NCI-H2171 (cell line): ENCODE results near the gene AATF.

Experiments
- DNase-seq: peaks from one replicate; lab custom pipeline; 2025; lab: John Stamatoyannopoulos, UW

AATF gene

DNA sequence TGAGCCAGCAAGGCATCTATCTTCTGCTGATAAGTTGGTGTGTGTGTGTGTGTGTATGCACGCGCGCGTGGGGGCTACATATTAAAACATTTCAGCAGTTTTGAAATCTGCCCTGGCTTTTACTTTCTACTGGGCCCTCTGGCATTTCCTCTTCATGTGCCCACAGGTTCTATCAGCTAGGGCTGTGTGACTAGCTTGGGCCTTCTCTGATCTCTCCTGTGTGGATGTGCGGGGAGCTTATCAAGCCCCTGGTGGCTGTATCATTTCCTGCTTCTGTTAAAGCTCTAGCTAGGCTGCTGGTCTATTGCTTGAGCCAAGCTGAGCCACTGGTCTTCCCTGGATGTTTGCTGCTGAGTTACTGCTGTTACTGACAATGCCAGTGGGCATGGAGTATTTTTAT is 132.5 kb downstream of the AATF start:
- no peak for DNase-seq

- DNase-seq = no peak
Observed at GRCh38 chr17:37082311-37082860, 133.6 kb downstream of the AATF start.

- DNase-seq = no peak
Observed at GRCh38 chr17:37082985-37083384, 134.2 kb downstream of the AATF start.

DNA sequence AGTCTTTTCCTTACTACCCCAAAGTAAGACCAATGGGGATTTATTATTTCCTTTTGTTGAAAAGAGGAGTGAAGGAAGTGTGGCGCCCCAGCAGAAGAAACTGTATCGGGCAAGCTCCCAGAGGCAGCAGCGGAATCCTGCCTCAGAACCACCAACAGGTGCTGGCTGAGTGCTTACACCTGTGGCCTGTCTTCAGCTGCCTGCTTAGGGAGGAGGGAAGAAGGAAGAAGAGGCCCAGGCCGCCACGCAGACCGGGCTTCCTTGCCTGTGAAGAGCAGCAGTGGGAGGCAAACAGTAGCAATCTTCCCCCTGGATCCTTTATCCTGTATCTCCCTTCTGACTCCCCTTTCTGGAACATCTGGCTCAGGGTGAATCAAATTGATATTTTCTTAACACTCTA is 134.7 kb downstream of the AATF start:
- DNase-seq = no peak

DNA sequence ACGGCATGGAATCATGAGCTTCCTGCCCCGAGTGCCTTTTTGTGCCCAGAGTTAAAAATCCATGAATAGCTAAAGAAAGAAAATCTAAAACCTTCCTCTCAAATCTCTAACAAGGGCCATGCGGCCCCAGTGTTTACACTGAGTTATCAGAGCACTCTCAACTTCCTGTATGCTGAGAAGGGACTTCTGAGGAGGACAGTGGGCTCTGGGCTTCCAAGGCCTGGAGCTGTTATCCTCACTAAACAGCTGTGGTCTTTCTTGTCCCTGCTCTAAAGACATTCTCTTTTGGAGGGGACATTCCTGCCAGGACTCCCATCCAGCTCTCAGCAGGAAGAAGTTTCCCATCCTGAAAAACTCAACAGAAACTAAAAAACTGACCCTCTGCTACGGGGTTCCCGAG is 135.6 kb downstream of the AATF start:
- no peak for DNase-seq

DNA sequence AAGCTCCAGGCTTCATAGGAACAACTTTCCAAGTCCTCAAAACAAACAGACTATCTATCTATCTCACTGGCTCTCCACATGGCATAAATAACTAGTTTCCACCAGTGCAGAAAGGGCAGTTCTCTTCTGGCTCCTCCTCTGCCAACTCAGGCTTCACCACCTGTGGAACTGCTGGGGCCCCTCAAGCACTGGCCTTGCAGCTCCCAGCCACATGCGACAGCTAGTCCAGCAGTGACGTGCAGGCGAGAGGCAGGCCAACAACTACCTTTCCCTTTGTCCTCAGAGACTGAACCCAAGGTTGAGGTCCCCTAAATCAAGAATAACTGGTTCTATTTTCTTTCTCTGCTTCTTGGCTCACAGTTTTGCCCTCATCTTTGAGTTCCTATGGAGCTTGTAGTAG is 137.6 kb downstream of the AATF start:
- DNase-seq = no peak

- DNase-seq = no peak
Observed at GRCh38 chr17:37086948-37087347, 138.2 kb downstream of the AATF start.

GRCh38 chr17:37087683-37088082 is 138.9 kb downstream of the AATF start:
- DNase-seq = no peak

DNA sequence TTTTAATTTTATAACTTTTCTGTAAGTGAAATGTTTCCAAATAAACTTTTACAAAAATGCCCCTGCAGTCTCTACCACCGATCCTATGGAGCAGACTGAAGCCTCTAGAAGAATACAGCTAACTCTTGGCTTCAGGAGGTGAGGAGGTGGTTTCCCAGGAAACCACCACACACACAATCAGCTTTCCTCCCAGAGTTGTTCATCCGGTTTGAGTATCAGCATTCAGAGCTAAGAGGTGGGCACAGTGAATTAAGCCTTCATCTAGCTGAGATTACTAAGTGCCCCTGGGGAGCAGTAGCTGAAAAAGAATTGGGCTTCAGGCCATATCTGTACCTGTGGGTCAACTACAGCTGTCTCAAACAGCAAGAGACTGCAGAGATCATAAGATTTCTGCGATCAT is 139.7 kb downstream of the AATF start:
- DNase-seq = no peak

- DNase-seq = no peak
Observed at GRCh38 chr17:37088913-37089312, 140.2 kb downstream of the AATF start.

DNA sequence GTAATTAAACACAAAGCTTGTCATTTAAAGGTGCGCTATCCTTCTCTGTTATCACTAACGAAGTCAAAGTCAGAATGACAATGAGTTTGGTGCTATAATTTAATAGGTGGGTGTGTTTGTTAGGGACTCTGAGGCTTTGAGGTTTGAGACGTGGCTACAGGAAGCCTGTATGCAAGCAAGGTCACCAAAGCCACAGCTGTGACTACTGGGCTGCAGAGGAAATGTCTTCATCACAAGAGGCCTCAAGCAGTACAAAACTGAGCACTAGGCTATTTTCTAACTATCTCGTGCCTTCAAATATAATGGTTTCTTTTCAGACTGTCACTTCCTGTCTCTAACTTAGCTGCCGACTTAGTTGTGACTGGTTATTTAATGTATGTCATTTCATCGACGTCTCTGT is 141.2 kb downstream of the AATF start:
- DNase-seq = no peak

DNA sequence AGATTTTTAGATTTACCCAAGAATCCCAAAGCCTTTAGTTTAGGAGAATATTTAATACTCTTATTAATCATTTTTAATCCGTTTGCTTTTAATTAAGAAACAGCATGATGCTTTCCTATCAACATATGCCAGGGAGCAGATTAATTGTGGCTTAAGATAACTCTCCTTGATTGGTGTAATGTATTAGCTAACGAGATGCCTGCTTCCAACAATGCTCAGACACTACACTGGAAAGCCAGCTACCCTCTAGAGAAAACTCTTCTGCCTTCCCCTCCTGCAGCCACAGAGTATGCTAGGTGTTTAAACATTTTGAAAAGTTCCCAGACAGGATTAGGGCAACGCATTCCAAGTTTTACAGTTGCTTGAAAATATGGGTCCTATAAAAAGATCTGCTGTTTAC is 142.2 kb downstream of the AATF start:
- no peak for DNase-seq

GRCh38 chr17:37092071-37092470 is 143.3 kb downstream of the AATF start:
- no peak for DNase-seq

- DNase-seq = no peak
Observed at GRCh38 chr17:37092701-37093100, 143.9 kb downstream of the AATF start.

- DNase-seq = no peak
Observed at GRCh38 chr17:37094391-37094790, 145.6 kb downstream of the AATF start.

DNA sequence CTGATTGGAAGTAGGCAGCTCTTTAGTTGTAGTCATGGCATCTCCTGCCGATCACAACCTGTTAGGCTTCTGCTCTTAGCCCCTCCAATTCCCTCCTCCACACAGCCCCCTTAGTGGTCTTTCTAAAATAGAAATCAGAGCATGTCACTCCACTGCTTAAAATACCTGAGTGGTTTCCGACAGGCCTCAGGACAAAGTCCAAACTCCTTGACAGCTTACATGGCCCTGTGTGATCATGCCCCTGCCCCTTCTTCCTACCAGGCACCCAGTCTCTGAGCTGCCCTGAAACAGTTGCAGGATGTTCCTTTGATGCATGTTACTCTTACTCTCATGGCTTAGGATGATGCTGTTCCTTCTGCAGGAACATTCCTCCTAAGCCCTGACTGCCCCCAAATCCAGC is 147.3 kb downstream of the AATF start:
- no peak for DNase-seq

- DNase-seq = no peak
Observed at GRCh38 chr17:37097154-37097553, 148.4 kb downstream of the AATF start.

GRCh38 chr17:37098152-37098551 is 149.4 kb downstream of the AATF start:
- no peak for DNase-seq

GRCh38 chr17:37098910-37099664 is 150.3 kb downstream of the AATF start:
- DNase-seq = no peak

GRCh38 chr17:37100231-37100630 is 151.5 kb downstream of the AATF start:
- DNase-seq = no peak

DNA sequence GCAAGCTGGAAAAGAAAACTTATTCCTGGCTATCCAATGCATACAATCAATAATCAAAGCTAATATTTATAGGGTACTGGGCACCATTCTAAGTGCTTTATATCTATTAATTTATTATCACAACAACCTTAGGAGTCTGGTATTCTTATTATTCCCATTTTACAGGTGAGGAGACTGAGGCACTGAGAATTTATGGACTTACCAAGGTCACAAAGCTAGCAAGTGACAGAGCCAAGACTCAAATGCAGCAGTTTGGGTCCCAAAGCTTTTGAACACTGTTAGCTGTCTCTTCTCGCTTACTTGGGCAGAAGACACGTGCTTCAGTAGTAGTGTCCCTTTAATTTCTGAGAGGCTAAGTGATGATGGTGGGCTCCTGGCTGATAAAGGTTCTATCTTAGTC is 152.6 kb downstream of the AATF start:
- DNase-seq = no peak

DNA sequence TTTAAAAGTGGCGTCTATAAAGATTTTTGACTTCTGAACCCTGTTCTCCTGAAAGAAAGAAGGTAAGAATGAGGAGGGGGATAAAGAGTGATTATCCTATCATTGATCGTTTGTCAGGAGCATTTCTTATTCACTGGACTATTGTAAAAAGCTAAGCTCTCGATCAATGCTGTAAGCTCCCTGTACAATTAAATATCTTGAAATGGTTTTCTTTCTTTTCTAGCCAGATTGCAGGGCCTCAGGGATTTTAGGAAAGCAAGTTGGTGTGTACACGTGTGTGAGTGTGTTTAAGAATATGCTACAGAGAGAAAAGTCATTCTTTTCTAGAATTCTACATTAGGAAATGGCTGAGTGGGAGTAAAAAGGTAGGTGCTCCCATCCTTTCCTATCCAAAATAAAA is 154.5 kb downstream of the AATF start:
- DNase-seq = no peak

- DNase-seq = no peak
Observed at GRCh38 chr17:37106049-37106448, 157.3 kb downstream of the AATF start.
